ENCODE measurements around the gene RNF175.
A peak's percentile ranks its signal among the peaks of the same experiment; 100 is the strongest.

Gene RNF175

GRCh38 chr4:153706519-153706918 is 53.3 kb downstream of the RNF175 start:
- no peak for TF ChIP-seq CTCF (conservative IDR thresholded peaks at IDR 0.05)
- TF ChIP-seq ZFX (IDR thresholded peaks at IDR 0.05): no peak
- H3K27ac ChIP-seq: no peak overlapping the region

DNA sequence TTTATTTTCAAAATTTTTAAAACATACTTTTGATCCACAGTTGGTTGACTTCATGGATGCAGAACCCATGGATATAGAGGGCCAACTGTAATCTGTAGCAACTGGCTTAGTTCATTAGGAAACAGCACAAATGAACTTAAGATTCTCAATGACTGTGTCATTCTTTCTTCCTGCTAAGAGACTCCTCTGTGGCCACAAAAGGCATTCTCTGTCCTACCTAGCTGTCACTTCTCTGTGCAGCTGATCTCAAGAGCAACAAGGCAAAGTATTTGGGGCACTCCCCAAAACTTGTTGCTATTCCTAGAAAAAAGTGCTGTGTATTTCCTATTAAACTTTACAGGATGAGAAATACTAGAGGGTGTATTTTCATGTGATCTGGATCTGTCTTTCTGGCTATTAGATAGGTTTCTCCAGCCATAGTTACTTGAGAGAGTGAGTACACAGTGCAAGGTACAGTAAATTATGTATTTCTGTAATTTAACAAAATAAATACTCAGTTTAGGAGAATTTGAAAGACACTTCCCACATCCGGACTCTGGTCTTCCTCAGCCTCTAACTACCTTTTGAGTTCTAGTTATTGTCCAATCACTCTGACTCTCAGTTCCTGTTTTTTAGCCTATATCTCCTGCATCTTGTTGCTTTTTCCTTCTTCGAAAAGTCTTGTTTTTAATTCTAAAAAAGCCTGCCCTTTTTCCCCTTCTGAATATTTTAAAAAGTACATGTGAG is 53.9 kb downstream of the RNF175 start:
- H3K27ac ChIP-seq: no peak overlapping the region

DNA sequence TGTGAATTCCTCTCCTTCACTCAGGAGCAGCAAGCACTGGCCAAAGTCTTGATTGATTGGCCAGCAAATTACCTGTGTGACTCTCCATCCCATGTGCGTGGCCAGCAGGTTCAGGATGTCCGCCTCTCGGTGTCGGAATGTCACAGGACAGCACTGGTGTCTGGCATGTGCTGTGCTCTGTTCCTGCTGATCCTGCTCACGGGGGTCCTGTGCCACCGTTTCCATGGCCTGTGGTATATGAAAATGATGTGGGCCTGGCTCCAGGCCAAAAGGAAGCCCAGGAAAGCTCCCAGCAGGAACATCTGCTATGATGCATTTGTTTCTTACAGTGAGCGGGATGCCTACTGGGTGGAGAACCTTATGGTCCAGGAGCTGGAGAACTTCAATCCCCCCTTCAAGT is 55.3 kb downstream of the RNF175 start:
- TF ChIP-seq ZFX (IDR thresholded peaks at IDR 0.05): no peak
- no peak for TF ChIP-seq CTCF (conservative IDR thresholded peaks at IDR 0.05)
- no peak overlapping the region for H3K27ac ChIP-seq

More for the DNA sequence above, 53.9 kb downstream of the RNF175 start:
- no peak for TF ChIP-seq CTCF (conservative IDR thresholded peaks at IDR 0.05)
- TF ChIP-seq ZFX (IDR thresholded peaks at IDR 0.05): no peak

DNA sequence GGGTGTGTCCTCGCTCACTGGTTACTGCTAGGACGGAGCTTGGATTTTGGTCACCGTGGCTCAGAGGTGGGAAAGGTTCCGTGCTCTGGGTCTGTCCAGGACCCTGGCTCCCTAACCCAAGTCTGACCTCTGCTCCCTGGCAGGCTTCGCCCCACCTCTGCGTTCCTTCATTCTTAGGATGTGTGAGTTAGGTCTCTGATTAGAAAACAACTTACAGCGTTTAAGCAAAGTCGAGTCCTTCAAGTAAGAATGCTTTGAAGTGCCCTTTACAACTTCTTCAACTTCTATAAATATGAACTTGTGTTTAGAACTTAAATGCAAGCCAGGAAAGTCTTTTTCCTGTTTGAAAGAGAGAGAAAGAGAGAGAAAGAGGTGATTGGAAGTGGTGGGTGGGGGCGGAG is 74.9 kb downstream of the RNF175 start:
- no peak overlapping the region for H3K27ac ChIP-seq

GRCh38 chr4:153684182-153684970 is 75.4 kb downstream of the RNF175 start, which contains the start of gene TLR2:
TLR2 (plus strand) TSS chr4:153684280; CDS start chr4:153702908, 18,628 bp downstream.
- peak within 1 kb of the TSS; percentile 16; the same call in 1 of the 2 replicates for H3K27ac ChIP-seq
- TF ChIP-seq CTCF (conservative IDR thresholded peaks at IDR 0.05): no peak; the same call in 1 of the 2 replicates

More for the DNA sequence above, 74.9 kb downstream of the RNF175 start:
- TF ChIP-seq ZFX (IDR thresholded peaks at IDR 0.05) (no peak), CTCF (conservative IDR thresholded peaks at IDR 0.05) (no peak)

DNA sequence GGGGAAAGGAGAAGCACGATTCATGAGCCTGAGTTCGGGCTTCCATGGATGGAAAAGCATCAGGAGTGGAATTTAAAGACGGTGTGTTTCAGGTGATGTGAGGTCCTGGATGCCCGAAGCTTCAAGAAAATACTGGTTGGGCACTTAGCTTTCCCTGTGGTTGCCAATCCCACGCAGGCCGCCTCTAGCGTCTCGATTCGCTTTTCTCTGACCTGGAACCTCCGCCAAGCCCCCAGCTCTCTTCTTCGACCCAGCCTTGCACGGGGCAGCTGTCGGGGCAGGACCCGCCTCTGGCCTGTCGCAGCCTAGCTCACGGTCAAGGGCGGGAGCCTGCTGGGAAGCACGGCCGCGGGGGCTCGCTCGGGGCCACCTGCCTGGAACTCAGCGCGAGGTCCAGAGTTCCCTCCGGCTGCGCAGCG is 76.1 kb downstream of the RNF175 start:
- peak overlapping the region; percentile 16; the same call in 1 of the 2 replicates for H3K27ac ChIP-seq
- TF ChIP-seq CTCF (conservative IDR thresholded peaks at IDR 0.05) (no peak), ZFX (IDR thresholded peaks at IDR 0.05) (no peak)

GRCh38 chr4:153679486-153679885 is 80.3 kb downstream of the RNF175 start:
- TF ChIP-seq CTCF (conservative IDR thresholded peaks at IDR 0.05) (no peak), ZFX (IDR thresholded peaks at IDR 0.05) (no peak)
- H3K27ac ChIP-seq: no peak overlapping the region

Measured in C4-2B (cell line).